H9 (cell line): ENCODE measurements around the gene IFIT1B. TPM values are rescaled to one million over a fixed set of nuclear protein-coding genes. Genes with fewer than 3 reads are reported as not detected.

Experiments
- DNase-seq: peaks from one replicate; pipeline ENCODE4 v3.0.0-alpha.2; 2017
- H2AFZ ChIP-seq: one replicate; pipeline ENCODE4 v1.6.1; 2013; ENCODE audit warnings: mild to moderate bottlenecking, low read length, control low read depth, moderate library complexity
- H2AK5ac ChIP-seq: 2 replicates; pipeline ENCODE4 v1.6.1; 2013; ENCODE audit warnings: low read length, control low read depth, mixed read lengths; ENCODE audit not compliant: insufficient read length
- H2BK120ac ChIP-seq: one replicate; pipeline ENCODE4 v1.6.1; 2013; ENCODE audit warnings: low read depth, mild to moderate bottlenecking, low read length, control low read depth, inconsistent platforms; ENCODE audit not compliant: poor library complexity, severe bottlenecking
- H2BK12ac ChIP-seq: 2 replicates; pipeline ENCODE4 v1.6.1; 2013; ENCODE audit warnings: low read length, control low read depth, mixed read lengths, low read depth; ENCODE audit not compliant: insufficient read length
- H2BK15ac ChIP-seq: 2 replicates; pipeline ENCODE4 v1.6.1; 2013; ENCODE audit warnings: low read depth, low read length, control low read depth
- H2BK20ac ChIP-seq: one replicate; pipeline ENCODE4 v1.6.1; 2013; ENCODE audit warnings: low read depth, mild to moderate bottlenecking, low read length, control low read depth, inconsistent platforms; ENCODE audit not compliant: poor library complexity, severe bottlenecking
- H2BK5ac ChIP-seq: 2 replicates; pipeline ENCODE4 v1.6.1; 2013; ENCODE audit warnings: low read length, control low read depth, mixed read lengths; ENCODE audit not compliant: insufficient read length
- H3K14ac ChIP-seq: 2 replicates; pipeline ENCODE4 v1.6.1; 2013; ENCODE audit warnings: low read length, control low read depth; ENCODE audit not compliant: insufficient read depth
- H3K18ac ChIP-seq: 2 replicates; pipeline ENCODE4 v1.6.1; 2013; ENCODE audit warnings: low read depth, mild to moderate bottlenecking, mixed read lengths, low read length, control low read depth; ENCODE audit not compliant: insufficient read length
- H3K23ac ChIP-seq: 2 replicates; pipeline ENCODE4 v1.6.1; 2013; ENCODE audit warnings: low read length, control low read depth, mixed read lengths, low read depth; ENCODE audit not compliant: insufficient read length
- H3K23me2 ChIP-seq: 2 replicates; pipeline ENCODE4 v1.6.1; 2013; ENCODE audit warnings: low read depth, mild to moderate bottlenecking, mixed read lengths, low read length, control low read depth; ENCODE audit not compliant: insufficient read length, poor library complexity, severe bottlenecking
- H3K27ac ChIP-seq: 2 replicates; pipeline ENCODE4 v1.5.1; 2013; ENCODE audit warnings: low read length, control low read depth, mixed read lengths, low read depth; ENCODE audit not compliant: insufficient read length
- H3K27me3 ChIP-seq: 2 replicates; pipeline ENCODE4 v1.6.1; 2013; ENCODE audit warnings: low read length, control low read depth, inconsistent platforms; ENCODE audit not compliant: insufficient read depth
- H3K4ac ChIP-seq: 2 replicates; pipeline ENCODE4 v1.6.1; 2013; ENCODE audit warnings: low read depth, mild to moderate bottlenecking, control low read depth, inconsistent platforms, low read length, moderate library complexity
- H3K4me1 ChIP-seq: 2 replicates; pipeline ENCODE4 v1.6.1; 2013; ENCODE audit warnings: low read length, control low read depth, inconsistent platforms; ENCODE audit not compliant: insufficient read depth
- H3K4me2 ChIP-seq: 2 replicates; pipeline ENCODE4 v1.6.1; 2013; ENCODE audit warnings: low read length, control low read depth, mixed read lengths; ENCODE audit not compliant: insufficient read length, insufficient read depth
- H3K56ac ChIP-seq: 2 replicates; pipeline ENCODE4 v1.6.1; 2013; ENCODE audit warnings: low read depth, mild to moderate bottlenecking, mixed read lengths, low read length, control low read depth; ENCODE audit not compliant: insufficient read length
- H3K79me1 ChIP-seq: 2 replicates; pipeline ENCODE4 v1.6.1; 2013; ENCODE audit warnings: low read depth, mild to moderate bottlenecking, moderate library complexity, low read length, control low read depth, inconsistent platforms; ENCODE audit not compliant: insufficient read depth, poor library complexity, severe bottlenecking
- H3K79me2 ChIP-seq: 2 replicates; pipeline ENCODE4 v1.6.1; 2013; ENCODE audit warnings: low read length, control low read depth, inconsistent platforms; ENCODE audit not compliant: insufficient read depth
- H3K9ac ChIP-seq: 2 replicates; pipeline ENCODE4 v1.6.1; 2013; ENCODE audit warnings: low read length, control low read depth, mixed read lengths; ENCODE audit not compliant: insufficient read length; ENCODE audit errors: extremely low read depth
- H3K9me3 ChIP-seq: one replicate; pipeline ENCODE4 v1.6.1; 2013; ENCODE audit warnings: low read depth, low read length, inconsistent platforms; ENCODE audit not compliant: control insufficient read depth
- H3T11ph ChIP-seq: one replicate; pipeline ENCODE4 v1.6.1; 2013; ENCODE audit warnings: mild to moderate bottlenecking, low read length, control low read depth, inconsistent platforms
- H4K20me1 ChIP-seq: one replicate; pipeline ENCODE4 v1.6.1; 2013; ENCODE audit not compliant: control insufficient read depth, insufficient read length, insufficient read depth
- H4K5ac ChIP-seq: 2 replicates; pipeline ENCODE4 v1.6.1; 2013; ENCODE audit warnings: low read depth, mild to moderate bottlenecking, mixed read lengths, low read length, control low read depth; ENCODE audit not compliant: insufficient read length
- H4K8ac ChIP-seq: replicated peaks from 2 replicates; pipeline ENCODE4 v1.6.1; 2013; ENCODE audit warnings: low read length, control low read depth, mixed read lengths, low read depth; ENCODE audit not compliant: insufficient read length
- H4K91ac ChIP-seq: 2 replicates; pipeline ENCODE4 v1.6.1; 2013; ENCODE audit warnings: low read depth, mild to moderate bottlenecking, moderate library complexity, mixed read lengths, low read length, control low read depth; ENCODE audit not compliant: insufficient read length
- H3K27ac Mint-ChIP-seq, 3 experiments: 2 replicates in 2 of 3; 3 replicates in 1 of 3; pipeline ENCODE4 v1.8.0; 2020 to 2021; ENCODE audit warnings: mixed read lengths in 3 of 3, mild to moderate bottlenecking in 1 of 3, moderate library complexity in 1 of 3
- H3K27me3 Mint-ChIP-seq: 2 replicates; pipeline ENCODE4 v1.8.0; 2021; ENCODE audit warnings: low read depth, mild to moderate bottlenecking, moderate library complexity, mixed read lengths
- H3K36me3 Mint-ChIP-seq, 3 experiments: 2 replicates in 2 of 3; 3 replicates in 1 of 3; pipeline ENCODE4 v1.8.0; 2020 to 2021; ENCODE audit warnings: low read depth in 3 of 3, mixed read lengths in 3 of 3; ENCODE audit not compliant: insufficient read depth in 1 of 3
- H3K4me1 Mint-ChIP-seq, 2 experiments: 2 replicates each; pipeline ENCODE4 v1.8.0; 2020; ENCODE audit warnings: mixed read lengths in 2 of 2
- H3K4me3 Mint-ChIP-seq, 2 experiments: 2 replicates in 1 of 2; 3 replicates in 1 of 2; pipeline ENCODE4 v1.8.0; 2020 to 2021; ENCODE audit warnings: mild to moderate bottlenecking in 2 of 2, mixed read lengths in 2 of 2, moderate library complexity in 1 of 2
- H3K9me3 Mint-ChIP-seq, 2 experiments: 2 replicates in 1 of 2; 3 replicates in 1 of 2; pipeline ENCODE4 v1.8.0; 2020; ENCODE audit warnings: mild to moderate bottlenecking in 2 of 2, mixed read lengths in 2 of 2, moderate library complexity in 1 of 2
- CTCF ChIP-seq: fragments of 200-600 bp; sonication (generic); conservative IDR thresholded peaks from 3 replicates; pipeline ENCODE4 v1.8.0; 2021; ENCODE audit warnings: antibody characterized with exemption, mild to moderate bottlenecking
- total RNA-seq: library from RNA; stranded (reverse); gene quantifications from 2 replicates; pipeline ENCODE4 v1.2.1, GENCODE V29; 2021

The IFIT1B gene
- total RNA-seq, 1 experiment from 2014 or later, result not detected

GRCh38 chr10:89360157-89360556 is 17.7 kb upstream of the IFIT1B start:
- no peaks in the 10 kb centered on the region for H3K27me3 ChIP-seq
- no peaks in the 10 kb centered on the region for H3K79me1 ChIP-seq
- H3K9me3 ChIP-seq, result no peaks in the 10 kb centered on the region
- no peak overlapping the region for H4K91ac ChIP-seq
- Mint-ChIP-seq H3K9me3 (no peaks in the 10 kb centered on the region), H3K4me1 (peaks cover 7 to 12% of the 10 kb centered on the region in 2 experiments), H3K36me3 (peaks cover 0 to 1% (median 0%) of the 10 kb centered on the region in 3 experiments; a peak in 1 of 7 replicates), H3K27ac (no peak overlapping the region), H3K27me3 (no peaks in the 10 kb centered on the region), H3K4me3 (no peak overlapping the region)
- no peak overlapping the region for H3K18ac ChIP-seq
- no peak for TF ChIP-seq CTCF
- H4K8ac ChIP-seq, result no peak overlapping the region
- no peak overlapping the region for H3K27ac ChIP-seq
- no peak overlapping the region for H3K56ac ChIP-seq
- no peaks in the 10 kb centered on the region for H4K20me1 ChIP-seq
- no peak overlapping the region for H2AK5ac ChIP-seq
- no peak overlapping the region for H2AFZ ChIP-seq
- H3K4me1 ChIP-seq, result no peaks in the 10 kb centered on the region; the same call in 1 of the 2 replicates
- no peaks in the 10 kb centered on the region for H3K79me2 ChIP-seq
- no peak overlapping the region for H3K4me2 ChIP-seq
- no peaks in the 10 kb centered on the region for H3K23me2 ChIP-seq
- no peak overlapping the region for H3K9ac ChIP-seq
- no peak overlapping the region for H2BK120ac ChIP-seq
- H2BK15ac ChIP-seq, result no peak overlapping the region
- H2BK20ac ChIP-seq, result no peak overlapping the region
- H3K4ac ChIP-seq, result no peak overlapping the region
- no peak overlapping the region for H3T11ph ChIP-seq
- H2BK5ac ChIP-seq, result no peak overlapping the region
- no peak overlapping the region for H3K14ac ChIP-seq
- no peak overlapping the region for H4K5ac ChIP-seq
- DNase-seq, result no peak
- no peak overlapping the region for H3K23ac ChIP-seq
- H2BK12ac ChIP-seq, result no peak overlapping the region
